ENCODE measurements around the gene ASAP3.
A peak's percentile ranks its signal among the peaks of the same experiment; 100 is the strongest.

Gene ASAP3

DNA sequence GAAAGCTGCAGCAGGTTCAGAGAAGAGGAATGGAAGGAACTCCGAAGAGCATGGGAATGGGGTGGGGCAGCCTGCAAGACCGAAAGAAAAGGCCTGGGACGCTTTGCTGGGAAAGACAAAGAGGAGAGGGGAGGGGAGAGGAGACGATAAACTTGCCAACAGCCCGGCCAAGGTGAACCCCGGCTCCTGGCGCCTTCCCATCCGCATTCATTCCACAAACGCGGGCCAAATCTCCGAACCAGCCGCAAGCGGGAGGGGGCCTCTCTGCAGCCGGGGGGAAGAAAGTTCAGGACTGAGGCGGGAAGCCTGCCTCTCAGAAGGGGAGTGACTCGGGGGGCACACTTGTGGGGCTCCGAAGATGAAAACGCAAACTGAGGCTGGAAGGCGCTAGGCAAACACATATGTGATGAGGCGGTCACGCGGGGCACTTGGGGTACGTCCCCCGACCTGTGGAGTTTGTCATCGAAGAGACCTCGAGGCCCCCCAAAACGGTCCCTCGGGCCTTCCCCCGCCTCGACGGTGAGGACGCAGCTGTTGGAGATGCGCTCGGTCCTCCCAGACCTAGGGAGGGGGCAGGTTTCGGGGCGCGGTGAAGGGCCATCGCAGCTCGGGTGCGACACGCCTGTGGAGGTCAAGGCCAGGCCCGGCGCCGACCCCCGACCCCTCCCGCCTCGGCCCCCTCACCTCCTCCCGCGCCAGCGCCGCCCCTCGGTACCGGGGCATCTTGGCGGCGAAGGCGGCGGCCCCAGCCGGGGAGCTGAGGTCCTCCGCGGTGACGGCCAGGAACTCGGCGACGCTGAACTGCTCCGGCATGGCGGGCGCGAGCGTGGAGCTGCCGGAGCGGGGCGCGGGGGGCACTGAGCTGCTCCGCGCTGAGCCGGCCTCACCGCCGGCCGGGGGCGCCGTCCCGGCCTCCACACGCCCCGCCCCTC is at the start of gene ASAP3:
Gene ASAP3, minus strand, starts transcription at position 859 of the 932 bp plus-strand sequence. Its CDS starts 46 bp downstream, at position 813.
- no peak for DNase-seq (ENCODE audit: low spot score)

DNA sequence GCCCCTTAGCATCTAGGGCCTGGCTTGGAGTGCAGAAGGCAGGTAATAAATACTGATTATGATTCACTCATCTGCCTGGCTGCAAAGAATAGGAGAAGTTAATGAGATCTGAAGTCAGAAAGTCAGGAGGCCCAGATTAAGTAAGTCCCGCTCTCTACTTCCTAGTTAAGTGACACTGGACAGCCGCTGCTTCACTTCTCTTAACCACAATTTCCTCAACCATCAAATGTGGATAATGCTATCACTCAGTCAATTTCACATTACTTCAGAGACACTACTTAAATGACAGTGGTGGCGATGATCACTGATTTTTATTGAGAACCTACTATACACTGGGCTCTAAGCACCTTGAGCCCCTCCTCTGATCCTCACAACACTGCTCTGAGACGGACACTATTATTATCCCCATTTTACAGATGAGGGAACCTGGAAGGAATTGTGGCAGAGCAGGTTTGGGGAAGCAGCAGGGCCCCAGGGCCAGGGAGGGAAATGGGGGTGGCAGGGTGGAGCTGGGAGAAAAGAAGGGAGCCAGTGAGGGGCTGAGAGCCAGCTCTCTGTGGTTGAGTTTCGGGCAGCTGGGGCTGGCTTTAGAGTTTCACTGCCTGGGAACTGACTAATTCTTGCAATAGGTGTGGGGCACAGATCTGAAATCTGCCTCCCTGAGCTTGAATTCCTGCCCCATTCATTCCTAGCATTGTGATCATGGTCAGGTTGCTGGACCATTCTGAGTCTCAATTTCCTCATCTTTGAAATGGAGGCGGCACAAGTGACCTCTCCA is 49.5 kb upstream of the ASAP3 start:
- no peak for DNase-seq (ENCODE audit: low spot score)

DNA sequence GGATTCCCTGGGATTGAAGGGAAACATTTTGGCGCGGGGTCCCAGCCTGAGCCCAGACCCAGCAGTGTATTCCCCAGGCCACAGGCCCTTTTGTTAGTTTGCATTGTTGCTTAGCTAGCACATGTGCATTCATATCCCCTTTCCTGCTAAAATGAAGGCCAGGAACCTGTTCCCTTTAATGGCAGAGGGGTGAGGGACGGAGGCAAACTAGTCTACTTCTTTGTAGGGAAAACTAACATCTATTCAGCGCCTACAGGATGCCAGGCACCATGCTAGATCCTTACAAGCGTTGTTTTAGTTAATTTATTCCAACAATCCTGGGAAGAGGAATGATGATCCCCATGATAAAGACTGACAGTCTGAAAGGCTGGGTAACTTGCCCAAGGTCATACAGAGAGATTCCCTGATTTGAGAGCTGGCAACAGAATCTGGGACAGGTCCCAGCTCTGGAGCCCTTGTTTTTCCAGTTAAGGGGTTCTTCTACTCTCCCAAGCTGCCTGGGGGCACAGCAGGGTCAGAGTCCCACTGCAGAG is 47.6 kb upstream of the ASAP3 start:
- DNase-seq (ENCODE audit: low spot score) = no peak

DNA sequence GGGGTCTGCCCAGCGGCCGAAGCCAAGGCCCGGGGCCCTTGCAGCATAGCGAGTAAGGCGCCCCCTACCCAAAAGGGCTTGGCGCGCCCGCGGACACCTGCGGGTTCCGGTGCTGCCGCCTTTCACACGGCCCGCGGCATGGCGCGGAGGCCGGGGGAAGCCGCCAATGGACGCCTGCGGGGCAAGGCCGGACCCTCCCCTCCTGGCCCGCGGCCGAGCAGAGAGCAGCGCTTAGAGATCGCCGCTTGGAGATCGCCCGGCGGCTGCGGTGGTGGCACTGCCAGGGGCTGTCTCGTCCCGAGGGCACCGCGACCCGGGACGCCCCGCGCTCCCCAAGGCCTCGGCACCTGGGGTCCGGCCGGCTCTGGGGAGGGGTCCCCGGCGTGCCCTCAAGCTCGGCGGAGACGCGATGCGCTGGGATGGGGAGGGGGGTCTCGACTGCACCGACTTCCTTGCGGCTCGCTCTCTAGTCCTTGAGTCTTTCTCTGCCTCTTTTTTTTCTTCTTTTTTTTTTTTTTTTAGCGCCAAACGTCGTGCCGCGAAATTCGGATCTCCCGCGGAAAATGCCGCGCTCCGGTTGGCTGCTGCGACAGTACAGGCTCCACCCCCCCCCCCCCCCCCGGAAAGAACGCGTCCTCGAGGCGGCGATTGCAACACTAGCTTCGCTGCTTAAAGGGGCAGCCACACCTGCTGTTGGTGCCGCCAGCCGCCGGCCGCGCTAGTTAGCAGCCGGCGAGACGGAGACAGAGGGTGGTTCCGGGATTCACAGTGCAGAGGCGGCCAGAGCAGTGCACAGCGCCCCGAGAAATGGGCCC is 47.0 kb upstream of the ASAP3 start, which contains the start of gene E2F2:
Gene E2F2, minus strand, starts transcription at position 487 of the 815 bp plus-strand sequence. Its CDS starts 440 bp downstream, at position 47.
- peak; percentile 99 for DNase-seq (ENCODE audit: low spot score)

DNA sequence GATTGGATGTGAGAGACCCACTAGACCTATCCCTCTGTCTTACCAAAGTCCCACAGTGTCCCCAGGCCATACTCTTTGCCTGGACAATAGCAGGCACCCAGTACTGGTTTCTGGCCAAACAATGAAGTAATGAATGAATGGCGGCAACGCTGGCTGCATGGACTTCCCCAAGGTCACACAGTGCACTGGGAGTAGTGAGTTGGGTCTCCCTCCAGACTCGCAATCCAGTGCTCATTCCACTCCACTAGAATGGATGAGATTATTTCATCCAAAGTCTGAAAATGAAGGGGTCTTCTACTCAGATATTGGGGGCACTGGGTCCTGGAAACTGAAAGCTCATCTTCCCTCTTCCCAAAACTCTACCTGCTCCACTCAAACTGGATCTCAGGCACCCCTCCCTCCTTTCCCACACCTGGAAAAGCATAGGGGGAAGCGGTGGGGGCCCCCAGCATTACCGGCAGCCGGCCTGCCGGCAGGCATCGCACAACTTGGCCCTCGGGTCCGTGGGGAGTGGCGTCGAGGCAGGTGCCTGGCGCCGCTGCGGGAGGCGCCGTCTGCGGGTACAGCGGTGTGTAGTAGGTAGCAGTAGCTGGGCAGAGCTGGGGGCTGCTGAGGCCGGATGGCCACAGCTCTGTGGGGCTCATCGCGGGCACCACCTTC is 46.2 kb upstream of the ASAP3 start:
- no peak for DNase-seq (ENCODE audit: low spot score)

DNA sequence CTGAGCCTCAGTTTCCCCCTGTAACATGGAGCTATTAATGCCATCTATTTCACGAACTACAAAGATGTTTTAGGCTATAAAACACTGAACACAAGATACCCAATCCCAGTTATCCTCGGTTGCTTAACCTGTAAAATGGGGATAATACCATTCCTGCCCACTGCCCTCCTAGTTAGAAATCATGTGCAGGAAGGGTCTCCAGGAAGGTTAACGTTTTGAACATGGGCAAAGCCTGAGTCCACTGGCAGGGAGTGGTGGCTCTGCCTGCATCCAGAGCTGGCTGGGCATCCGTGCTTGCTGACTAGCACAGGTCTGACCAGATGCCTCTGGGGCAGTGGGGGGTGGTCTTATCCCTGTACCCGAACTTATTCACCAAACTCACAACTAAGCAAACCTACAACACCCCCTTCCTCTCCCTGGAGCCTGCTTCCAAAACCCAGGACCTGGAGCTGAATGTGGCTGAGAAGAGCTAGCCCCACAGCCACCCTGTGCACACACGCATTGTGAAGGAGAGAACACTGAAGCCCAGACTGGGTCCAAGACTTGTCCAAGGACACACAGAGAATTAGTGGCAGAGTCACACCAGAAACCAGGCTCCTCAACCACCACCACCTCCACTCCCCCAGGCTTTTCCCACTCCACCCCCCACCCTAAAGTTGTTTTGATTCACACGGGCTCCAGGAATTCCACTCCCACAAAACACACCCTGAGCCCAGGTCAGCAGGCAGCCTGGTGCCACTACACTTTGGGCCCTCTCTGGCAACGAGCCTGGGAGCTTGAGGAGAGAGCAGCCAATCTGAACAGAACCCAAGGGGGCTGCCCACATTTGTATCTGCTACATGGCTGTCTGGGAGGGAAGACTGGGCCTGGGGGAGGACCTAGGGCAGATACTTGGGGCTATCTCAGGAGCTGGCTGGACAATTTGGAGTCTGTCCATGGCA is 45.4 kb upstream of the ASAP3 start:
- no peak for DNase-seq (ENCODE audit: low spot score)

DNA sequence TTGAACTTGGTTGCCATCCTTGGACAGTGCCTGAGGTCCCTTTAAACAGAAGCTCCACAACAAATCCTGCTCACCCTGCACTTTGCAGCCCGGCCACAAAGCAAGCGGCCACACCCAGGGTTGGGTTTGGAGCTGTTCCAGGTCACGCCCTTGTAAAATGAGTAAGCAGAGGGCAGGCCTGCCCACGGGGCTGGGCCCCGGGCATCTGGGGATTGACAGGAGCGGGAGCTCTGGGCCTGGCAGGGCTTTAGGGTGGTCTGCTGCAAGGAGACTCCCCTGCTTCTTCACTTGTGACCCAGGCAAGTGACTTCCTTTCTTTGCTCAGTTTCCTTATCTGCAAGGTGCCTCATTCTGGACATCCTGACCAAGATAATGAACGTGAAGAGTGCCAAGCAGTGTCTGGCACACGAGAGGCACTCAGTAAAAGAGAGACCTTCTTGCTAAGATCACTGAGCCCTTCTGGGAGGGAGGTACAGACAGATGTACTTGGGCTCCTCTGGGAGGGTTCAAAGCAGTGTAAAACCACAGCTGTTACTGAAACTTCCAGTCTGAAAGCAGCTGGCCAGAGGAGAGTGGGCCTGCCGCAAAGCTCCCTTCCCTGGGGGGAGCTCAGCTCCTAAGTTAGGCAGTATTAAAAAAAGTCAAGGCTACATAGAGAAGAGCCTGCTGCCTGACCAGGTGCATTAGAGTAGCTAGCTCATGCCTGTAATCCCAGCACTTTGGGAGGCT is 44.4 kb upstream of the ASAP3 start:
- peak; percentile 85 for DNase-seq (ENCODE audit: low spot score)

DNA sequence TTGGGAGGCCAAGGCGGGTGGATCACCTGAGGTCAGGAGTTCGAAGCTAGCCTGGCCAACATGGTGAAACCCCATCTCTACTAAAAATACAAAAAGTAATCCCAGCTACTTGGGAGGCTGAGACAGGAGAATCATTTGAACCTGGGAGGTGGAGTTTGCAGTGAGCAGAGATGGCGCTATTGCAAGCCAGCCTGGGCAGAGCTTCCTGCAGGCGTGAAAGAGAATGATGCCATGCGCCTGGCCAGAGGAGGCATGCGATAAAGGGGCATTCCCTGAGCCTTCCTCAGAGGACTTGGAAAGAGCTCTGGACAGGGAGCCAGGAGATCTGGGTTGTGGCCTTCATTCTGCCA is 43.9 kb upstream of the ASAP3 start:
- DNase-seq (ENCODE audit: low spot score) = no peak

DNA sequence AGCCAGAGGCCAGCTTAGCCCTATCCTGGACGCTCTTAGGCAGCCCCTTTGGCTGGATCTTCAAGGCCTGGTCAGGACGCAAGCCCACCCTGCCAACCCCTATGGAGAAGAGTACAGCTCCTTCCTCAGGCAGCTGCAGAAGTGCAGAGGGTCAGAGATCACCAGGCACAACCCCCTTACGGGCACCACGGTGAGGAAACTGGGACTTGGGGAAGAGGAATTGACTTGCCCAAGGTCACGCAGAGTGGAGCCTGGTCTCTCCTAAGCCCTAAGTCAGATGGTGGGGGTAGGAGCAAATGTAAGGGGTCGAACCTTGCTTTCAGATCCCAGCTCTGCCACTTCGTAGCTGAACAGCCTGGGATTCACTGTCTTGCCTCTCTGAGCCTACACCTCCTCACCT is 43.4 kb upstream of the ASAP3 start:
- DNase-seq (ENCODE audit: low spot score) = no peak

DNA sequence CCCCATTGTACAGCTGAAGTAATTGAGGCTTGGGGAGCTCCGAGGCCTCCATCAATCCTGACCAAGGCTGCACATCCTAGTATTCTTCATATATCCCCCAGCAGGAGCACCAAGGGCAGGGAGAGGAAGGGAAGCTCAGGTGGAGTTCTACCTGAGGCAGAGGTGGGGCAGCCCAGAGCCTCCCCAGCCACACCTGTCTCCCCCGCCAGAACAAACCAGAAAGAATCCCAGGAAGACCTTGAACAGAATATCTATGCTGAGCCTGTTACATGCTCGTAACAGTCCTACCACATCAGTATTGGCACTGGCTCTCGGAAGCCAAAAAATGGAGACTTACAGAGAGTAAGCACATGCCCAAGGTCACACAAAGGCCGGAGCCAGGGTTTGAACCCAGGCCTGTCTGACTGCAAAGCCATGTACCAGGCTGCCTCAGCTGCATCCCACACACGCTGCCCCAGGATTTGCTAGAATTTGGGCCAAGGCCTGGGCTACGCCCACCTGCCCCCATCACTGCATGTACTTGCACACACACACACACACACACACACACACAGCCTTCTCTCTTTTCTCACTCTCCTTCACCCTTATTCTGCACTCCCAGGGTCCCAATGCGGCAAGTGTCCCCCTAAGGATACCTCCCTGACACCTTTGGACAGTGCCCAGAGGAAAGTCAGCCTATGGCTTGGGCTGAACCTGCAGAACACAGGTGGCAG is 42.5 kb upstream of the ASAP3 start:
- no peak for DNase-seq (ENCODE audit: low spot score)

DNA sequence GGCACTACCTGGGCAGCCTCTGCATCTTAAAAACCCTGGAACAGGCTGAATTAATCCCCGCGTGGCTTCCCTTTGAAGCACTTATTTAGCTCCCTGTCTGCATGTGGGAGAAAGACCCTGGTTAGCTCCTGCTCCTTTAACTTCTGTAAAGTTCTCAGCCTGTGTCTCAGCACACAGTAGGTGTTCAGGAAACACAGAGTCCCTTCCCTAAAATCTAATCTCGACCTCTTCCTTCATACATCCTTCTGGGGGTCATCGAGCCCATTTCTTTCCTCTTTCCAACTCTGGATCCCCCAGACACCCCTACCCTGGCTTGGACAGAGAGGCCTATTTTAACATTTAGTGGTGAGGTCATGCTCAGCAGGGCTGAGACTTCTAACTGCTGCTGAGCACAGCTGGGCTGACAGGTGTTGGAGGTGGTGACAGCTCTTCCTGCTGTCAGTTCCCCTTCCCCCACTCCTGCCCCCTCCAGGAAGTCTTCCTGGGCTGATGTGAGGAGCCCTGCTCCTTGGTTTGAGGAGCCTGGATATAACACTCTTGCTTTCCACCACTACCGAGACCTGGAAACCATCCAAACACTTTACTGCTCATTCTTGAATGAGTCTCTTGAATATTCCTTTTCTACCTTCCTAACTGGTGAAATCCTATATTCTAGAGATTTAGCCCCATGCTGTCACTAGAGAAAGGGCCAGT is 41.7 kb upstream of the ASAP3 start:
- DNase-seq (ENCODE audit: low spot score) = no peak

DNA sequence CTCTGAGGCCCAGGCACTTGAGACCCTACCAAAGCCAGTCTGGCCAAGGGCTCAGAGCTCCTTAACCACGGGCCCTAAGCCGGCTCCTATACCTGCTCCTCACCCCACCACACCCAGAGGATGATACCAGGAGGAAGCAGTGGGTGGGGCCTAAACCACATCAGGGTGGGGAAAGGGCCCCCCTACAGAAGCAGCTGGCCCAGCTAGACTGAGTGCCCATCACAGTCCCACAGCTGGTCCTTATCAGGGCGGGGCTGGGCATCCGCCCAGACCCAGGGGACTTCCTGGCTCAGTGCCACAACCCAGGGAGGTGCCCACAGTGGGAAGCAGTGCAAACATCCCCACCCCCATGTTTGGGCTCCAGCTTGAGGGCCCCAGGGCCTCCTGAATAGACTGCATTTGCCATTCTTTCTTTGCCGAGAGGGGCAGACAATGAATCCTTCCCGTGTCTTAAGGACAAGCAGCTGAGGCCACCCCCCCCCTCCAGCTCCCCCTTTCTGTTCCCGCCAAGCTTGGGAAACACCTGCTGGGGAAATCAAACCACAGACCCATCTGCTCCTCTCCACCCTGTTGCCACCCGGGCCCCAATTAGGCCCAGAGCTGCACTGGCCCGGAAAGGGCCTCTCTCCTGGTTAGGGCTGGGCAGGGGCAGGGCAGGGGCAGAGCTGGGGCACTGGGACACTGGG is 40.9 kb upstream of the ASAP3 start:
- DNase-seq (ENCODE audit: low spot score) = no peak

DNA sequence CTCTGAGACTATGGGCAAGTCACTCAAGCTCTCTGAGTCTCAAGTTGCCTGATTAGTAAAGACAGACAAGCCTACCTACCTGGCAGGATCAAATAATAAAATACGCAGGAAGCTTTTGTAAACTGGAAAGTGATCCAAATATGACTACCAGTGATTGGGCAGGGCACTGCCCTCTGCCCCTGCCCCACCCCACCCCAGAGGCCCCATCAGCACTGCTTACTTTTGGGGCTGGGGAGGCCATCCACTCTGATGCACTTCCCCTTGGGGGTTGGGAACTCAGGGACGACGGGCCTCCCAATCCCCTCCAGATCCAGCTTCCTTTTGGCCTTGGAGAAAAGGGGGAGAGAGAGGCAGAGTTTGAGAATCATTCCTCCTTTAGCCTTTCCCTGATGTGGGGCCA is 40.2 kb upstream of the ASAP3 start:
- no peak for DNase-seq (ENCODE audit: low spot score)

DNA sequence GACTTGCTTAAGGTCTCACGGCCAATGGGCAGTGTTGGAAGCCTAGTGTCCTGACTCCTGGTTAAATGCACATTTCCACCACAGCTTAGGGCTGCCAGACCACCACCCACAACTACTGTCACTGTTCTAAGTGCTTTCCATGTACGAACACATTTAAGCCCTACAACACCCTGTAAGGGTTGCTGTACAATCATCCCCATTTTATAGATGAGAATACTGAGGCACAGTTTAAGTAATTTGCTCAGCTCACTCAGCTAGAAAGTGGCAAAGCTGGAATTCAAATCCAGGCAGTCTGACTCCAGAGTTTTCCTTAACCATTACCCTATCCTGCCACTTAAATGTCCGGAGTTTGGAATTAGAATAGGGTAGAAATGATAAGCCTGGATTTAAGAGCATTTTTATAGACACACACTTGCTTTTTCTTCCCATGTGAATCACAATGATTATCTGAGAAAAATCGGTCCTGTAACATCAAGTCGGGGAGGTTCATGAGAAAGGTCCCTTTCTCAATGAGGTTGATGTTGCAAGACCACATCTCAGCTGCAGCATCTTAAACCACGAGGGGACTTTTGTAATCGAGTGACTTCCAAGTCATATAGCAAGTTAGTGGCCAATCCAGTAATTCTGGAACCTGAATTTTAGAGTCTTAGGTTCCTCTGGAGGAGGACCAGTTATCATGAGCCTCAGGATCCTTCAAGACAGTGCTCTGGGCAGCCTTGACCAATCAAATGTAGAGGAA is 38.4 kb upstream of the ASAP3 start:
- no peak for DNase-seq (ENCODE audit: low spot score)

DNA sequence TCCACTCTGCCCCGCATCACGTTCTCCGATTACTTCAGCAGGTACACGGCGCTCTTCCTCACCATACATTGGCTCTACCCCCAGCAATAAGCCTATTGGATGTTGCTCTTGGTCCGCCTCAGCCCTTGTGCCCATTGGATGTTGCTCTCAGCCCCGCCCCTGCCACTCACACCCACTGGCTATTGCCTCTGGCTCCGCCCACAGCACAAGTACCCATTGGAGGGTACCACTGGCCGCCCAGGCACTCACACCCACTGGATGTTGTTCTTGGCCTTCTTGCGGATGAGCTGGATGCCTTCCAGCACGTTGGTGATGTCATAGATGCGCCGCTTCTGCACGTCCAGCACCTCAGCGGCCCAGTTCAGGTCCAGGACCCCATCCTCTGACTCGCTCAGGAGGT is 37.6 kb upstream of the ASAP3 start:
- no peak for DNase-seq (ENCODE audit: low spot score)

DNA sequence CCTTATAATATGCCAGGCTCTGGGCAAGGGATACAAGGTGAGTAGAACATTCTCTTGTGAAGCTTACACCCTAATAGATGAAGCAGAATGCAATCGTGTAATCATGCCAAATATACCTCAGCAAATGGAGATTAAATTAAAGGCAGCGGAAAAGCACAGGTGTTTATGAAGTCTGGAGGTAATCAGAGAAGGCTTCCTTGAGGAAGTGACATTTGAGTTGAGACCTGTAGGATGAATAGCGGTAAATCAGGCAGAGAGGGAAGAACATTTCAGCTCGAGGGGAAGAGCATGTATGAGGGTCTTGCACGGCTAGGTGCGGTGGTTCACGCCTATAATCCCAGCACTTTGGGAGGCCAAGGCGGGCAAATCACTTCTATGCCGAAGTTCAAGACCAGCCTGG is 33.6 kb upstream of the ASAP3 start:
- DNase-seq (ENCODE audit: low spot score) = no peak

DNA sequence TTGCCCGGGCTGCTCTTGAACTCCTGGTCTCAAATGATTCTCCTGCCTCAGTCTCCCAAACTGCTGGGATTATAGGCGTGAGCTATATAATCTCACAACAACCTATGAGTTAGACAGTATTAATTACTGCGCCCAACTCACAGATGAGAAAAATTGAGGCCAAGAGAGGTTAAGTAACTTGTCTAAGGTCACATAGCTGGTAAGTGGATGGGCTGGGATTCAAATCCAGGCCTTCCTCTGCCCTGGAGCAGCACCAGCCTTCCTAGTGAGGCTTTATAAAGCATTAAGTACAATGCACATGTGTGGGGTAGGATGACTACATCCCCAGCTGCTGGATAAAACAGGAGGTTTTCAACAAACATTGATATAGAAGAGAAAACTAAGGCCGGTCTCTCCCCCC is 31.9 kb upstream of the ASAP3 start:
- DNase-seq (ENCODE audit: low spot score) = no peak
